GM12801 (cell line): ENCODE measurements around the gene MAP1A.

Source experiments
- CTCF ChIP-seq: IDR thresholded peaks from one replicate; pipeline ENCODE4 v1.5.1; 2011; ENCODE audit warnings: control low read depth; ENCODE audit not compliant: insufficient read length; ENCODE audit errors: extremely low read depth

Gene MAP1A

GRCh38 chr15:43527802-43528541, 10.6 kb downstream of the MAP1A start:
- no peak for TF ChIP-seq CTCF

- TF ChIP-seq CTCF = no peak
These were observed 11.2 kb downstream of the MAP1A start for GRCh38 chr15:43528542-43529007.

GRCh38 chr15:43529141-43529540, 11.7 kb downstream of the MAP1A start:
- TF ChIP-seq CTCF = no peak

GRCh38 chr15:43529587-43530345, 12.4 kb downstream of the MAP1A start:
- no peak for TF ChIP-seq CTCF

- TF ChIP-seq CTCF = no peak
These were observed 13.7 kb downstream of the MAP1A start for GRCh38 chr15:43531018-43531670.

GRCh38 chr15:43534897-43535296, 17.5 kb downstream of the MAP1A start:
- TF ChIP-seq CTCF = no peak

- TF ChIP-seq CTCF = no peak
These were observed 20.7 kb downstream of the MAP1A start for GRCh38 chr15:43538091-43538490.
